8988T (cell line): ENCODE measurements around the gene SKOR1.

Experiments
- DNase-seq: peaks from one replicate; pipeline ENCODE4 v3.0.0; 2011

The SKOR1 gene

GRCh38 chr15:67832897-67833709 is 7.8 kb downstream of the SKOR1 start:
- DNase-seq: no peak

GRCh38 chr15:67833710-67834511 is 8.6 kb downstream of the SKOR1 start:
- DNase-seq: peak; percentile 89

GRCh38 chr15:67834581-67835296 is 9.4 kb downstream of the SKOR1 start:
- DNase-seq: no peak

GRCh38 chr15:67835297-67836133 is 10.2 kb downstream of the SKOR1 start:
- no peak for DNase-seq

DNA sequence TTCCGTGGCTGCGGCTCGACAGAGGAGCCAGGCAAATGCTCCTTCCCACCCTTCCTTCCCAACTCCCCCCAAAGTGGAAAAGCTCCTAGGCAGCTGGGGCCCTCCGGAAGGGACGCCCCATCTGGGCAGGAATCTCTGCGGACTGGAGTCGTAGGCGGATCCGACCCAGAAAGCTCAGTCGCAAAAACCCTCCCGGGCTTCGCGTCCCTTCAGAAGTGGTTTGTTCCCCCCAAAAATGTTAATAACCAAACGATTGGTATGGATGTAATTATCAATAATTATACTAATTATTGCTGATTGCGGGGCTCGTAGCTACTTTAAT is 10.8 kb downstream of the SKOR1 start:
- DNase-seq: no peak

DNA sequence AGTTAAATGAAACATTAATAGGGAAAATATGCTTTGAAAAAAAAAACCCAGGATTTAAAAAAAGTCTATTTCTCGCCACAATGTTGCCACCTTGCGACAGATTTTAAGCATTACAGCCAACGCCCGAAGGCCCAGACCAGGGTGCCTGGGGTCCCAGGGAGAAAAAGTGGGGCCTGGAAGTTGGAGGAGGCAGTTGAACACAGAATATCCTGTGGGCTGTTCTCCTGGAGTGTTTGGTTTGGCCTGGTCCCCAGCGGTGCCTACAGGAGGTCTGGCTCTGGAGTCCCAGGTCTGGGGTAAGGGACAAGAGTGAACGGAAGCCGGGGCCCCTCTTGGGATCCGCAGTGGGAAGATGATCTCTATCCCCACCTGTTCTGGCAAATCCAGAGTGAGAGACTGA is 11.2 kb downstream of the SKOR1 start:
- DNase-seq: no peak

DNA sequence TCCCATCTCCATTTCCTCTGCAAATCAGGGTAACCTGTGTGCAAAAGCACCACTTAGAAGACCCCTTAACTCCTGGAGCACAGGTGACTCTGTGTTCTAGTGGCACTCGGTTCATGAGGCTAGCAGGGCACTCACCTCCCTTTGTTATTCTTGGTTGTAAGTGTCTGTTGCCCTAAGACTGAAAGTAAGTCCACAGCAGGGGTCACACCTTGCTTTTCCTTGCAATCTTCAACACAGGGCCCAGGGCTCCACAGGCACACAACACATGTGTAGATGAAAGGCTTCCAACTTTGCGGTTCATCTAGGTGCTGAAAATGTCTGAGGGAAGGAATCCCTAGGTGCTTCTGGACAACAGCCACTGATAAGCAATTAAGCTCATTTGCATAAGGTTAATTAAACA is 11.6 kb downstream of the SKOR1 start:
- DNase-seq: no peak

- peak; percentile 82 for DNase-seq
Measured at GRCh38 chr15:67838789-67839332, 13.6 kb downstream of the SKOR1 start.

GRCh38 chr15:67839499-67839928 is 14.2 kb downstream of the SKOR1 start:
- DNase-seq: no peak

- DNase-seq: no peak
Measured at GRCh38 chr15:67839929-67840748, 14.8 kb downstream of the SKOR1 start, which contains the start of gene RNU6-1. RNU6-1 (minus strand) TSS chr15:67840045.

DNA sequence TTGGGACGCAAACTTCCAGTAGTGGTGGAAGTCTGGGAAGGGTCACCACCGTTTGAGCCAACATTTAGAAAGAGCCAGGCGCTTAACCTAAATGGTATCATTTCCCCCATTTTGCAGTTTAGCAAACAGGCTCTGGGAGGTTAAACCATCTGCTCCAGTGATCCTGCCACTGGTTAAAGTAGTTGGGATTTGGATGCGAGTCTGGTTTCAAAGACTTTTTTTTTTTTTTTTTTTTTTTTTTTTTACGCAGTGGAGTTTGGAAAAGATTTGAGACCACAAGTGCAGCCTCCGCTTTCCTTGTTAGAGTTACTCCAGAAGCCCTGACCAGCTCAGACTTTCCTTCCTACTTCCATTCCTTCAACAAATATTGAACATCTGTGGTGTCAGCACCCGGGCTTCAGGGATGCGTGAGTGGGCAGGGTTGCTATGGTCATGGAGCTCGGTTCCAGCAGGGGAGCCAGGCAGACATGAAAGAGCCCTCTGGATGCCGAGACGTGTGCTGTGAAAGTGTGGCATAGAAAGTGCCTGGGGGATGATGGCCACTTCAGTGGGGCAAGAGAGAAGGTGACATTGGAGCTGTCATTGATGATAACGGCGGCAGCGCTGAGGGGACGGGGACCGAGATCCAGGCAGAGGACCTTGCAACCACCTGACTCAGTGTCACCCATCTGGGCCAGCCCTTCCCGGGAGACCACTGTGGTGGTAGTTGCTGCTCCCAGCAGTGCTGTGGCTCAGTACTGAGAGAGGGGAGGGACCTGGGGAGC is 15.6 kb downstream of the SKOR1 start:
- DNase-seq: no peak

GRCh38 chr15:67841513-67841762 is 16.1 kb downstream of the SKOR1 start:
- no peak for DNase-seq

GRCh38 chr15:67843092-67843501 is 17.8 kb downstream of the SKOR1 start:
- no peak for DNase-seq

GRCh38 chr15:67843571-67844387 is 18.5 kb downstream of the SKOR1 start:
- DNase-seq: no peak

- DNase-seq: no peak
Measured at GRCh38 chr15:67845974-67846373, 20.7 kb downstream of the SKOR1 start.

- no peak for DNase-seq
Measured at GRCh38 chr15:67849538-67849937, 24.2 kb downstream of the SKOR1 start.

DNA sequence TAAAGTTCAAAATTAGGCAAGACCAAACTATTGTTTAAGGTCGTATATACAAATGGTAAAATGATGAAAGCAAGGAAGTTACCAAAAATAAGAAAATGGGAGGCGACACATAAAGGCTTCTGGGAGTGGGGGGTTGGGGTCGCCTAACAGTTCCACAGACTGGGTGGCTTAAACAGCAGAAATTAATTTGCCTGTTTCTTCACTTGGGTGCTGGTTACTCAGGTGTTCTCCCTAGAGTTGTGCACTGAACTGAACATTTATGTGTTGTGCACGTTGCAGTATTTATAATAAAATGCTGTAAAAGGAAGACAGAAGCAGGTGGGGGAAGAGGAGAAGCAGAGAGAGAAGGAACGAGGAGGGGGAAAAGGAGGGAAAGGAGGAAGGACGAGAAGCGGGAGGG is 25.0 kb downstream of the SKOR1 start:
- no peak for DNase-seq

DNA sequence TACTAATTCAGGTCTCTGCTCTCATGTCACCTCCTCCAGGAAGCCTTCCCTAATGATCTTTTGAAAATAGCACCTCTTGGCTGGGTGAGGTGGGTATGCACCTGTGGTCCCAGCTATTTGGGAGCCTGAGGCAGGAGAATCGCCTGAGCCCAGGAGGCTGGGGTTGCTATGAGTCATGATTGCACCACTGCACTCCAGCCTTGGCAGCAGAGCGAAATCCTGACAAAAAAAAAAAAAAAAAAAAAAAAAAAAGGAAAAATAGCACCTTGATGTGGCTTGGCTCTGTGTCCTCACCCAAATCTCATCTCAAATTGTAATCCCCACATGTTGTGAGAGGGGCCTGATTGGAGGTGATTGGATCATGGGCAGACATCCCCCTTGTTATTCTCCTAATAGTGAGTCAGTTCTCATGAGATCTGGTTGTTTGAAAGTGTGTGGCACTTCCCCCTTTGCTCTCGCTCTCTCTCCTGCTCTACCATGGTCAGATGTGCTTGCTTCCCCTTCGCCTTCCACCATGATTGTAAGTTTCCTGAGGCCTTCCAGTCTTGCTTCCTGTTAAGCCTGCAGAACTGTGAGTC is 25.8 kb downstream of the SKOR1 start:
- no peak for DNase-seq

DNA sequence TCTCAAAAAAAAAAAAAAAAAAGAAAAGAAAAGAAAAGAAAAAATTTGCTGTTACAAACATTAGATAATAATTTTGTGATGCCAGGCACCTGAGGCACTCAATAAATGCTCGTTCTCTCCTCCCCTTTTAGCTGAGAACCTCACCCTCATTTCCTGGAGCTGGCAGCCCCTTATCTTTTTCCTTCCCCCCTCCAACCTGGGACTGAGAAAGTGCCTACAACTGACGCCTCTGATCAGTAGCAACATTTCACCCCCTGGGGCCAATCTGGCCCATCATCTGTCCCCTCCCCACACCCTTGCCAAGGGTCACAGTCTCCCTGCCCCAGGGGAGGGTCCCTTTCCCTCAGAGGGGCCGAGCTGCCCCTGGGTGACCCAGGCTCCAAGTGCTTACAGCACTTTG is 27.1 kb downstream of the SKOR1 start:
- no peak for DNase-seq

DNA sequence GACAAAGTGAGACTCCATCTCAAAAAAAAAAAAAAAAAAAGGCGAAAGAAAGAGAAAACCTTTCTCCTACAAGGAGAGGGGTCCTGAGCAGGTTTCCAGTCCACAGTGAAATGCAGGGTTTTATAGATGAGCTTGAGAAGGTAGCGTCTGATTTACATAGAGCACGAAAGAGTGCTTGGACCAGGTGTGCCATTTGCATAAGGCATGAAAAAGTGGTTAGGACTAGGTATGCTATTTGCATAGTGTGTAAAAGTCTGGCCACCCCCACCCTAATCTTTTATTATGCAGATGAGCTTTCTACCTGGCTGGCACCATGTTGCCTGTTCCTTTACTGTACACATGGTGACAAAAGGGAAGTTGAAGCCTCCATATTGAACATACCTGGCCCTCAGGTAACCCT is 28.1 kb downstream of the SKOR1 start:
- DNase-seq: no peak
